Colonic mucosa (tissue), 4 donors: ENCODE data around the gene S100A6. TPM values are rescaled to one million over a fixed set of nuclear protein-coding genes. Genes with fewer than 3 reads are reported as not detected.

Experiments
- DNase-seq: peaks from one replicate; pipeline ENCODE4 v3.0.0-alpha.2; 2020
- H3K27ac ChIP-seq: fragments of 200-600 bp; one replicate; pipeline ENCODE4 v1.8.0; 2021
- H3K27me3 ChIP-seq: fragments of 200-600 bp; one replicate; pipeline ENCODE4 v1.8.0; 2021
- H3K36me3 ChIP-seq: fragments of 200-600 bp; one replicate; pipeline ENCODE4 v1.8.0; 2021
- H3K4me1 ChIP-seq: fragments of 200-600 bp; one replicate; pipeline ENCODE4 v1.8.0; 2021; ENCODE audit warnings: mild to moderate bottlenecking
- H3K4me3 ChIP-seq: fragments of 200-600 bp; one replicate; pipeline ENCODE4 v1.8.0; 2021
- H3K9ac ChIP-seq, 2 donors: one replicate each; pipeline ENCODE4 v1.7.0; 2013; ENCODE audit warnings: control low read depth in 2 of 2, low read depth in 2 of 2, low read length in 2 of 2
- H3K9me3 ChIP-seq: fragments of 200-600 bp; one replicate; pipeline ENCODE4 v1.8.0; 2021
- CTCF ChIP-seq: fragments of 200-600 bp; IDR thresholded peaks from one replicate; pipeline ENCODE4 v1.8.0; 2022; ENCODE audit warnings: antibody characterized with exemption, mild to moderate bottlenecking
- intact Hi-C: fragments of 100-400 bp; cut with DNase I; formaldehyde crosslinking; loops from one replicate; pipeline ENCODE4 v1.14.1; 2022
- total RNA-seq, 2 donors: library from RNA; stranded (reverse); fragmentation: NEBNext Ultra II Directional in 1 of 2; extraction: Animal tissue kit (Norgen Biotek cat#: 25700) in 1 of 2; gene quantifications; one replicate each; pipeline ENCODE4 v1.2.1, GENCODE V29; 2021
- donor health status: healthy.
- donor health status: DM: no; HTN: no; CAD: no.
- donor health status: DM: no; HTN: no; CAD: no.

Gene S100A6
- total RNA-seq, 2 donors from 2014 or later: 2,444 to 2,474 TPM

DNA sequence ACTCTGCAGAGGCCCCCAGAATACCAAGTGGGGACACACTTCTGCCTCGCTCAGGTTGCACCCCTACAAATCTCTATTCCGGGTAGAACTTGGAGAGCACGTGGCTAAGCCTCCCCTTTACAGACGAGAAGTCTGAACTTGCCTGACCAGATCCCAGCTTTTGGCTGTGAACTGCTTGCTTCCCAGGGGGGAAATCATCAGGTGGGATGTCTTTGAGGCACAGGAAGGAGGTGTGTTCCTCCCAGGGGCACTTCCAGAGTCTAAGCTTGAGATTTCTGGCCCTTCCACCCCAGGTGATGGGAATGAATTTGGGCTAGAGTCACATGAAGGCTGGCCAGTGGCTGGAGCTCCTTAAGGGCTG, 14.6 kb upstream of the S100A6 start:
- Histone ChIP-seq H3K4me3 (no peak overlapping the region), H3K4me1 (peaks cover 6% of the 10 kb centered on the region), H3K36me3 (no peaks in the 10 kb centered on the region), H3K27ac (no peak overlapping the region), H3K9ac (no peak overlapping the region), H3K9me3 (no peaks in the 10 kb centered on the region), H3K27me3 (no peaks in the 10 kb centered on the region)
- intact Hi-C loops: no loop called here
- TF ChIP-seq CTCF: no peak
- no peak for DNase-seq

- H3K9ac ChIP-seq: no peak overlapping the region
- H3K4me1 ChIP-seq: peaks cover 11% of the 10 kb centered on the region
- no peak overlapping the region for H3K4me3 ChIP-seq
- no peak for TF ChIP-seq CTCF
- H3K27me3 ChIP-seq: no peaks in the 10 kb centered on the region
- intact Hi-C loops: no loop called here
- DNase-seq: no peak
- no peaks in the 10 kb centered on the region for H3K9me3 ChIP-seq
- H3K27ac ChIP-seq: no peak overlapping the region
- no peaks in the 10 kb centered on the region for H3K36me3 ChIP-seq
Observed at GRCh38 chr1:153549741-153550397, 14.1 kb upstream of the S100A6 start.

- peak; percentile 17 for DNase-seq
- intact Hi-C loops: no loop called here
- no peak within 1 kb of the TSS for H3K4me3 ChIP-seq
- H3K36me3 ChIP-seq: no peaks in the 10 kb centered on the region
- H3K4me1 ChIP-seq: peaks cover 20% of the 10 kb centered on the region
- no peaks in the 10 kb centered on the region for H3K9me3 ChIP-seq
- no peaks in the 10 kb centered on the region for H3K27me3 ChIP-seq
- TF ChIP-seq CTCF: no peak
- peak within 1 kb of the TSS; percentile 23 to 28 for H3K9ac ChIP-seq
- peak within 1 kb of the TSS; percentile 30 for H3K27ac ChIP-seq
Observed at GRCh38 chr1:153548722-153549688, 13.2 kb upstream of the S100A6 start, which contains the start of gene S100A3. Gene S100A3, minus strand, starts transcription at chr1:153549258. Its CDS starts 773 bp downstream, at chr1:153548485.

DNA sequence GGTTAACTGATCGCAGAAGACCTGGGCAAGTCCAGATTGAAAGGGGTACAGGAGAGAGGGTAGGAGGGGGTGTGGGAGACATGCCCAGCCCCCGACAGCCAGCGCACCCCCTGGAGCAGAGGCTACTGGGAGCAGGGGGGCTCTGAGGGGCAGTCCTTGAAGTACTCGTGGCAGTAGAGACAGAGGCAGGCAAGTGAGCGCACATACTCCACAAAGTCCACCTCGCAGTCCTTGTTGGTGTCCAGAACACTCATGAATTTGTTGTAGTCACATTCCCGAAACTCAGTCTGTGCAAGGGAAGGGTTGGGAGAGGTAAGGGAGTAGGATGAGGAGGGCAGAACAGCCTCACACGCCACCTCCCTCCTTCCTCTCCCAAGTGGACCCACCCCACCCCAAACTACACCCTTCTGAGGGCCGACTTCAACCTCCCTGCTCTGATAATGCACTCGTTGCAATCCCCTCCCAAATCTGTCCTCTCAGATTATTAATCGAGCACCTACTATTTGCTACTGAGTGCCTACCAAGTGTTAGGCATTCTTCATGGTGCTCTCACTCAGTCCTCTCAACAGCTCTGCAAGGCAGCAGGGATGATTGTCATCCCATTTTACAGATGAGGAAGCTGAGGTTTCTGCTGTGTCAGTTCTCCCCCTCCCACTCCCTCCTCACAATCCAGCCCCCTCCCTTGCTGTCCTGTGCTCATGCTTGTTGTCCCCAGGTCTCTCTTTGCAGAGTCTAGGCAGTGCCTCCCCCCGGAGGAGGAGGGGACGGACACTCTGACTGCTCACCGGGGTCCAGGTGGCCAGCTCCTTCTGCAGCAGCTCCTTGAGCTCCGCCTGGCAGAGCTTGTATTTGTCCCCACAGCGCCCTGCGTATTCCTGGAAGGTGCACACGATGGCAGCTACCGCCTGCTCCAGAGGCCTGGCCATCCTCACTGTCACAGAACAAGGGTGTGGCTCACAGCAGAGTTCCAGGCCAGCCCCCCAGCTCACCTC, 12.1 kb upstream of the S100A6 start:
- H3K27ac ChIP-seq: no peak overlapping the region
- no peak for TF ChIP-seq CTCF
- no peak overlapping the region for H3K9ac ChIP-seq
- H3K4me3 ChIP-seq: no peak overlapping the region
- H3K27me3 ChIP-seq: no peaks in the 10 kb centered on the region
- peak; percentile 15 for DNase-seq
- no peaks in the 10 kb centered on the region for H3K36me3 ChIP-seq
- peaks cover 26% of the 10 kb centered on the region for H3K4me1 ChIP-seq
- intact Hi-C loops: no loop called here
- no peaks in the 10 kb centered on the region for H3K9me3 ChIP-seq
